GM23248 (cell line): ENCODE data around the gene TET3.

ENCODE experiments used
- EZH2 ChIP-seq: fragments of 200-600 bp; sonication (generic); IDR thresholded peaks from 2 replicates; pipeline ENCODE4 v1.6.1; 2018; ENCODE audit warnings: antibody characterized with exemption, mild to moderate bottlenecking; ENCODE audit not compliant: insufficient read depth, poor library complexity, severe bottlenecking
- EZH2phosphoT487 ChIP-seq: fragments of 200-600 bp; sonication (generic); IDR thresholded peaks from 2 replicates; pipeline ENCODE4 v1.6.1; 2018; ENCODE audit warnings: antibody characterized with exemption, moderate library complexity, mild to moderate bottlenecking, low read depth; ENCODE audit not compliant: insufficient read depth

- TF ChIP-seq EZH2phosphoT487 (no peak), EZH2 (no peak)
Observed at GRCh38 chr2:73970850-73971471, 13.7 kb upstream of the TET3 start.
